Measurements from ENCODE around the gene ZNF839.

ZNF839 gene

DNA sequence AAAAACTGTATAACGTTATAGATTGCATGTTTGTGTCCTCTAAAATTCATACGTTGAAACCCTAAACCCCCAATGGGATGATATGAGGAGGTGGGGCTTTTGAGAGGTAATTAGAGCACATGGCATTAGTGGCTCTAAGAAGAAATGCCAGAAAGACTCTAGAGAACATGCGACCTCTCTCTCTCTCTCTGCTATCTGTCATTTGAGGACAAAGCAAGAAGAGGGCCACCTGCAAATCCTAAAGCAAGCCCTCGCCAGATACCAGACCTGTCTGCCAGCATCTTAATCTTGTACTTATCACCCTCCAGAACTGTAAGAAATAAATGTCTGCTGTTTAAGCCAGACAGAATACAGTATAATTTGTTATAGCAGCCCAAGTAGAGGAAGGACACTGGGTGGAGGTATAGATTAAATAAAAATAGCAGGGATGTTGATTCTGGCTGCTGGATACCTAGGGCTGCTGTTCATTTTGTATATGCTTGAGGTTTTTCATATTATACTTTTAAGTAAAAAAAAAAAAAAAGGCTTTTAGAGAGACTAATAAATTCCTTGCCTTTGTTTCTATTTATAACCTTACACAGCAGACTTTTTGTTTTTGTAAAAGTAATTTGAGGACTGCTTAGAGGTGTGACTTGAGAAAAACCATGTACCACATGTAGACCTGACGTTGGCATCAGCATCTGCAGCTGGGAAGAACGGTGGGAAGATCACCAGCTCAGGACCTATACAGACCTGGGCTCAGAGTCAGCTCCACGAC is 41.5 kb upstream of the ZNF839 start:
- Histone ChIP-seq H3K9me3 (ENCODE audit: insufficient read depth, low read length) (no peaks in the 10 kb centered on the region), H3K9me2 (replicated peaks; ENCODE audit: insufficient read depth, low read length) (no peaks in the 10 kb centered on the region), H3K9ac (ENCODE audit: low read length) (no peak overlapping the region), H3K4me3 (ENCODE audit: insufficient read depth, low read length, poor library complexity, severe bottlenecking) (no peak overlapping the region), H3F3A (ENCODE audit: insufficient read depth) (no peaks in the 10 kb centered on the region), H4K20me1 (ENCODE audit: low read depth, low read length) (no peaks in the 10 kb centered on the region), H3K27ac (ENCODE audit: low read depth, low read length) (no peak overlapping the region), H3K36me3 (ENCODE audit: low read length) (no peaks in the 10 kb centered on the region), H2AFZ (ENCODE audit: low read depth, low read length, severe bottlenecking) (no peak overlapping the region), H3K27me3 (ENCODE audit: low read length) (no peaks in the 10 kb centered on the region), H3K4me2 (ENCODE audit: low read depth, low read length, poor library complexity, severe bottlenecking) (no peak overlapping the region), H3K79me2 (ENCODE audit: insufficient read depth, low read length) (no peaks in the 10 kb centered on the region)
- TF ChIP-seq, protein P1, sequence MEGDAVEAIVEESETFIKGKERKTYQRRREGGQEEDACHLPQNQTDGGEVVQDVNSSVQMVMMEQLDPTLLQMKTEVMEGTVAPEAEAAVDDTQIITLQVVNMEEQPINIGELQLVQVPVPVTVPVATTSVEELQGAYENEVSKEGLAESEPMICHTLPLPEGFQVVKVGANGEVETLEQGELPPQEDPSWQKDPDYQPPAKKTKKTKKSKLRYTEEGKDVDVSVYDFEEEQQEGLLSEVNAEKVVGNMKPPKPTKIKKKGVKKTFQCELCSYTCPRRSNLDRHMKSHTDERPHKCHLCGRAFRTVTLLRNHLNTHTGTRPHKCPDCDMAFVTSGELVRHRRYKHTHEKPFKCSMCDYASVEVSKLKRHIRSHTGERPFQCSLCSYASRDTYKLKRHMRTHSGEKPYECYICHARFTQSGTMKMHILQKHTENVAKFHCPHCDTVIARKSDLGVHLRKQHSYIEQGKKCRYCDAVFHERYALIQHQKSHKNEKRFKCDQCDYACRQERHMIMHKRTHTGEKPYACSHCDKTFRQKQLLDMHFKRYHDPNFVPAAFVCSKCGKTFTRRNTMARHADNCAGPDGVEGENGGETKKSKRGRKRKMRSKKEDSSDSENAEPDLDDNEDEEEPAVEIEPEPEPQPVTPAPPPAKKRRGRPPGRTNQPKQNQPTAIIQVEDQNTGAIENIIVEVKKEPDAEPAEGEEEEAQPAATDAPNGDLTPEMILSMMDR (IDR thresholded peaks at IDR 0.05; ENCODE audit: insufficient read depth, low read length, poor library complexity, severe bottlenecking) = no peak
- TF ChIP-seq EZH2phosphoT487 (conservative IDR thresholded peaks at IDR 0.05; ENCODE audit: low read length) = no peak

DNA sequence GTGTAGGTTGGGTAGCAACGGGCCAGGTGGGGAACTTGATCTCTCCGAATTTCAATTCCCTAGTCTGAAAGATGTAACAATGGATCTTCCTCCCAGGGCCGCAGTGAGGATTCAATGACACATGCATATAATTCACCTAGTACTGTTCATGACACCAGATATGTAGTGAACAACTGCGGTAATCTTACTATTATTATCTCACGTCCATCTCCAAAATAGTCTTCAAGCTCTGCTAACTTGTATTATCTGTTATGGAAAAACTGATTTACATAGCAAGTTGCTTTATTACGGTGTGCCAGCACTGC is 41.0 kb upstream of the ZNF839 start:
- no peak overlapping the region for H2AFZ ChIP-seq (ENCODE audit: low read depth, low read length, severe bottlenecking)

DNA sequence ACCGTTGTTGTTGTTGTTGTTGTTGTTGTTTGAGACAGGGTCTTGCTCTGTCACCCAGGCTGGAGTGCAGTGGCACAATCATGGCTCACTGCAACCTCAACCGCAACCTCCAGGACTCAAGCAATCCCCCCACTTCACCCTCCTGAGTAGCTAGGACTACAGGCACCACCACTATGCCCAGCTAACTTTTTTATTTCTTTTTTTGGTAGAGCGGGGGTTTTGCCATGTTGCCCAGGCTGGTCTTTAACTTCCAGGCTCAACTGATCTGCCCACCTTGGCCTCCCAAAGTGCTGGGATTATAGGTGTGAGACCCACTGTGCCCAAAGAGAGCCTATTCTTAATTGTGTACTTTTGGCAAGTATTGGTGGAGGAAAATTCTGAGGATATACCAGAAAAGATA is 40.3 kb upstream of the ZNF839 start:
- H3K27ac ChIP-seq (ENCODE audit: low read depth, low read length) = no peak overlapping the region
- no peak overlapping the region for H3K9ac ChIP-seq (ENCODE audit: low read length)
- no peaks in the 10 kb centered on the region for H3K27me3 ChIP-seq (ENCODE audit: low read length)
- H3K4me3 ChIP-seq (ENCODE audit: insufficient read depth, low read length, poor library complexity, severe bottlenecking) = no peak overlapping the region
- no peaks in the 10 kb centered on the region for H3K9me2 ChIP-seq (replicated peaks; ENCODE audit: insufficient read depth, low read length)
- H3F3A ChIP-seq (ENCODE audit: insufficient read depth) = no peaks in the 10 kb centered on the region
- TF ChIP-seq, protein P1 (IDR thresholded peaks at IDR 0.05; ENCODE audit: insufficient read depth, low read length, poor library complexity, severe bottlenecking) = no peak
- no peaks in the 10 kb centered on the region for H3K36me3 ChIP-seq (ENCODE audit: low read length)
- no peak overlapping the region for H3K4me2 ChIP-seq (ENCODE audit: low read depth, low read length, poor library complexity, severe bottlenecking)
- no peaks in the 10 kb centered on the region for H3K9me3 ChIP-seq (ENCODE audit: insufficient read depth, low read length)
- no peak overlapping the region for H2AFZ ChIP-seq (ENCODE audit: low read depth, low read length, severe bottlenecking)
- no peaks in the 10 kb centered on the region for H4K20me1 ChIP-seq (ENCODE audit: low read depth, low read length)
- H3K79me2 ChIP-seq (ENCODE audit: insufficient read depth, low read length) = no peaks in the 10 kb centered on the region

More for the DNA sequence above, 41.0 kb upstream of the ZNF839 start:
- no peaks in the 10 kb centered on the region for H3K9me3 ChIP-seq (ENCODE audit: insufficient read depth, low read length)
- H3K9ac ChIP-seq (ENCODE audit: low read length) = no peak overlapping the region
- TF ChIP-seq, protein P1 (IDR thresholded peaks at IDR 0.05; ENCODE audit: insufficient read depth, low read length, poor library complexity, severe bottlenecking) = no peak
- TF ChIP-seq EZH2phosphoT487 (conservative IDR thresholded peaks at IDR 0.05; ENCODE audit: low read length) = no peak
- H3K27ac ChIP-seq (ENCODE audit: low read depth, low read length) = no peak overlapping the region
- no peaks in the 10 kb centered on the region for H3K36me3 ChIP-seq (ENCODE audit: low read length)
- no peaks in the 10 kb centered on the region for H4K20me1 ChIP-seq (ENCODE audit: low read depth, low read length)
- no peaks in the 10 kb centered on the region for H3K27me3 ChIP-seq (ENCODE audit: low read length)
- no peak overlapping the region for H3K4me3 ChIP-seq (ENCODE audit: insufficient read depth, low read length, poor library complexity, severe bottlenecking)
- no peaks in the 10 kb centered on the region for H3K9me2 ChIP-seq (replicated peaks; ENCODE audit: insufficient read depth, low read length)
- H3K4me2 ChIP-seq (ENCODE audit: low read depth, low read length, poor library complexity, severe bottlenecking) = no peak overlapping the region
- H3K79me2 ChIP-seq (ENCODE audit: insufficient read depth, low read length) = no peaks in the 10 kb centered on the region
- H3F3A ChIP-seq (ENCODE audit: insufficient read depth) = no peaks in the 10 kb centered on the region
